HepG2 (cell line): ENCODE data around the gene THUMPD1. TPM values are rescaled to one million over a fixed set of nuclear protein-coding genes. Genes with fewer than 3 reads are reported as not detected.

ENCODE experiments used
- AHDC1 ChIP-seq: sonication (generic); formaldehyde crosslinking; IDR thresholded peaks from 2 replicates; pipeline ENCODE4 v1.5.1; 2020; ENCODE audit warnings: mild to moderate bottlenecking, missing genetic modification reagents, borderline replicate concordance
- ARNT2 ChIP-seq: sonication (generic); formaldehyde crosslinking; IDR thresholded peaks from 2 replicates; pipeline ENCODE4 v1.8.0; 2022; ENCODE audit warnings: mild to moderate bottlenecking, low read depth, missing genetic modification reagents, moderate library complexity
- EHMT2 ChIP-seq: fragments of 200-600 bp; sonication (generic); IDR thresholded peaks from 2 replicates; pipeline ENCODE4 v1.7.0; 2017; ENCODE audit warnings: antibody characterized with exemption, low read depth, low read length, borderline replicate concordance
- GABPA ChIP-seq, 2 experiments: IDR thresholded peaks; 2 replicates each; pipeline ENCODE4 v1.6.1; 2011 to 2016; ENCODE audit warnings: low read depth in 2 of 2, low read length in 1 of 2, missing biosample characterization in 1 of 2, missing genetic modification characterization in 1 of 2
- HINFP ChIP-seq: sonication (generic); formaldehyde crosslinking; IDR thresholded peaks from 2 replicates; pipeline ENCODE4 v1.4.0; 2020; ENCODE audit warnings: low read depth, mild to moderate bottlenecking, missing genetic modification reagents
- NR2F6 ChIP-seq, 2 experiments: IDR thresholded peaks; 2 replicates each; pipeline ENCODE4 v1.6.1; 2016; ENCODE audit warnings: antibody characterized with exemption in 1 of 2, mild to moderate bottlenecking in 1 of 2
- POLR2A ChIP-seq, 2 experiments: IDR thresholded peaks; 2 replicates each; pipeline ENCODE4 v1.6.1; 2011; ENCODE audit warnings: low read depth in 2 of 2, low read length in 2 of 2, mild to moderate bottlenecking in 1 of 2, moderate library complexity in 1 of 2; ENCODE audit not compliant: insufficient read depth in 1 of 2
- REL ChIP-seq: sonication (generic); formaldehyde crosslinking; conservative IDR thresholded peaks from 2 replicates; pipeline ENCODE4 v1.8.0; 2022; ENCODE audit warnings: mild to moderate bottlenecking, missing genetic modification reagents, moderate library complexity
- SIX4 ChIP-seq: sonication (generic); formaldehyde crosslinking; IDR thresholded peaks from 2 replicates; pipeline ENCODE4 v1.4.0; 2020; ENCODE audit warnings: missing genetic modification reagents
- SP140L ChIP-seq: sonication (generic); formaldehyde crosslinking; IDR thresholded peaks from 2 replicates; pipeline ENCODE4 v1.4.0; 2020; ENCODE audit warnings: missing genetic modification reagents, borderline replicate concordance
- ZBTB10 ChIP-seq: sonication (generic); formaldehyde crosslinking; IDR thresholded peaks from 2 replicates; pipeline ENCODE4 v1.4.0; 2020; ENCODE audit warnings: missing genetic modification reagents, borderline replicate concordance
- ZBTB37 ChIP-seq: sonication (generic); formaldehyde crosslinking; IDR thresholded peaks from 2 replicates; pipeline ENCODE4 v1.4.0; 2020; ENCODE audit warnings: mild to moderate bottlenecking, missing genetic modification reagents
- ZNF446 ChIP-seq: sonication (generic); formaldehyde crosslinking; IDR thresholded peaks from 2 replicates; pipeline ENCODE4 v1.5.0; 2020; ENCODE audit warnings: mild to moderate bottlenecking, missing genetic modification reagents
- ZXDC ChIP-seq: sonication (generic); formaldehyde crosslinking; IDR thresholded peaks from 2 replicates; pipeline ENCODE4 v1.5.0; 2020; ENCODE audit warnings: mild to moderate bottlenecking, missing genetic modification reagents
- polyA plus RNA-seq, 8 experiments: library from polyadenylated mRNA; depleted of rRNA in 3 of 8; stranded (reverse) in 7 of 8; unstranded in 1 of 8; fragments of >200 nt; fragmentation: Illumina TruSeq in 4 of 8; extraction: Trizol in 4 of 8; gene quantifications; 2 replicates each; pipeline versions ENCODE4 v1.2.1 to v1.2.3, GENCODE V29; 2011 to 2016; ENCODE audit warnings: low read depth in 4 of 8, missing spikeins in 1 of 8, mixed read lengths in 1 of 8; ENCODE audit not compliant: insufficient read depth in 1 of 8
- total RNA-seq, 5 experiments: library from RNA; depleted of rRNA; stranded (reverse); fragments of >200 nt; fragmentation: Illumina TruSeq; extraction: Trizol; gene quantifications; 2 replicates each; pipeline ENCODE4 v1.2.3, GENCODE V29; 2016; ENCODE audit warnings: low read depth in 1 of 5

THUMPD1 gene
- total and polyA plus RNA-seq, 2 of the 13 experiments (the other 11 are each of a cell fraction or from before 2014, with no cell fraction given): 22.7 to 69.1 TPM

GRCh38 chr16:20774703-20775362 lies 33.2 kb upstream of the THUMPD1 start (continued):
- TF ChIP-seq SIX4 (no peak), ZXDC (CRISPR knock-in tag) (no peak), EHMT2 (no peak), ZBTB37 (CRISPR knock-in tag) (no peak), ARNT2 (no peak), HINFP (CRISPR knock-in tag) (peak; percentile 22; the same call in 1 of the 2 replicates), NR2F6 (IDR thresholded peaks at IDR 0.05) (no peak), NR2F6 (CRISPR knock-in tag; IDR thresholded peaks at IDR 0.05) (no peak), REL (CRISPR knock-in tag) (no peak), AHDC1 (CRISPR knock-in tag) (no peak), SP140L (CRISPR knock-in tag) (no peak), ZNF446 (no peak), POLR2A (IDR thresholded peaks at IDR 0.05; ENCODE audit: insufficient read depth in 1 of 2, low read depth in 2 of 2, low read length in 2 of 2) (no peak), GABPA (IDR thresholded peaks at IDR 0.05; ENCODE audit: low read depth, low read length) (no peak), GABPA (CRISPR knock-in tag; IDR thresholded peaks at IDR 0.05; ENCODE audit: low read depth) (no peak), ZBTB10 (no peak)
